AG08395 (cell line): ENCODE measurements around the gene HYDIN.
"Not testable (repeated sequence)": the region's sequence is repeated elsewhere in the genome, so short reads cannot be mapped to it uniquely, and the experiment has no call there.

Experiments
- DNase-seq: peaks from one replicate; pipeline ENCODE4 v3.0.0; 2012; ENCODE audit warnings: mixed read lengths, low spot score

The HYDIN gene

GRCh38 chr16:71225145-71225544 lies 5.4 kb downstream of the HYDIN start:
- DNase-seq, result no peak

DNA sequence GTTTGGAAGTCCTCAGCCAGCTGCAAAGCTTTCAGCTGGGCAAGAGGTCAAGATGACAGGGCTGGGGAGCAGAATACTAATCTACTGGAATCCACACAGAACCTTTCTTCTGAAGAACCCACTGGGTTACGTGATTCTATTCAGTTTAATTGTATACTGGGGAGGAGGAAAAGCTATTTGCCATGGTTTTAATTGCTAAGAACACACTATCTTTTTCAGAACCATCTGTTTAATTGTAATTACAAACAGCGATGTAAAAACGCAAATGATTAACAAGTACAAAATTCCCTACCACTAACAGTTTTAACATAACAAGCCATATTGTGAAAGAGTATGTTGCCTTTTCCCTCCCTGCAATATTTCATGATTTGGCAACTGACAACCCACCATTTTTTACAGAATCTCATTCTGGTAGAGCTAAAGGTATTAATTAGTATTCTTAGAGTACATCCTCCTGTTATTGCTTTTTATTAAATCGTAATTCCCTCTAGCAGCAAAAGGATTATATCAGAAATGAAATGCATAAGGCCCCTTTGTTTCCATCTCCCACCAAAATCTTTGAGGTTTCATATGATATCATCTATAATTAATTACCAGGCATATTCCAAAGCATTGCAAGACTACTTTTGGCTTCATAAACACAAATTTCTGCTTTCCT lies 12.1 kb downstream of the HYDIN start:
- DNase-seq, result no peak

- DNase-seq, result no peak
These were observed 13.0 kb downstream of the HYDIN start for GRCh38 chr16:71217506-71217905.

- no peak for DNase-seq
These were observed 13.8 kb downstream of the HYDIN start for GRCh38 chr16:71216714-71217113.

DNA sequence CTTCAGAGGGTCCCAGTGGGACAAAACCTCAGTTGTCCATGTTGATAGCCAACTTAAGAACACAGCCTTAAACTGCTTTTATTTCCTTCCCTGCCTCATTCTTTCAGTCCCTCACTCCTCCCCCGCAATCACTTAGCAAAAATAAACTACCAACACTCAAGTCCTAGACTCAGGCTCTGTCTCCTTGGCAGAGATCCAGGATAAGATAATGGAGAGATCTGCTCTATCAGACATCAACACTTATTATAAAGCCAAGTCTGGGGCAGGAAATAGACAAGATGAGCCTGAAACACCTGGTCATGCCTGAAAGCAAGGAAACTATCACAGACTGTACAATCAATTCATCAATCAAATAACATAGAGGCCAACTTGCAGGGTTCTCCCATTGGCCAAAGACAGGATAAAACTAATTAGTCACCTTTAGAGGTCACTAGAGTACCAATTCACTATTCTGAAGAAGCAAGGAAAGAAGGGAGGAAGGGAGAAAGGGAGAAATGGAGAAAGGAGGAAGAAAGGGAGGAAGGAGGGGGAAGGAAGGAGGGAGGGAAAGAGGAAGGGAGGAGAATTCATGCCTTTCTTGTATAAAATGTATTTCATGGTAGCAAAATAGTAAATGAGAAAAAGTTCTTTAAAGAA lies 15.7 kb downstream of the HYDIN start:
- DNase-seq, result no peak

DNA sequence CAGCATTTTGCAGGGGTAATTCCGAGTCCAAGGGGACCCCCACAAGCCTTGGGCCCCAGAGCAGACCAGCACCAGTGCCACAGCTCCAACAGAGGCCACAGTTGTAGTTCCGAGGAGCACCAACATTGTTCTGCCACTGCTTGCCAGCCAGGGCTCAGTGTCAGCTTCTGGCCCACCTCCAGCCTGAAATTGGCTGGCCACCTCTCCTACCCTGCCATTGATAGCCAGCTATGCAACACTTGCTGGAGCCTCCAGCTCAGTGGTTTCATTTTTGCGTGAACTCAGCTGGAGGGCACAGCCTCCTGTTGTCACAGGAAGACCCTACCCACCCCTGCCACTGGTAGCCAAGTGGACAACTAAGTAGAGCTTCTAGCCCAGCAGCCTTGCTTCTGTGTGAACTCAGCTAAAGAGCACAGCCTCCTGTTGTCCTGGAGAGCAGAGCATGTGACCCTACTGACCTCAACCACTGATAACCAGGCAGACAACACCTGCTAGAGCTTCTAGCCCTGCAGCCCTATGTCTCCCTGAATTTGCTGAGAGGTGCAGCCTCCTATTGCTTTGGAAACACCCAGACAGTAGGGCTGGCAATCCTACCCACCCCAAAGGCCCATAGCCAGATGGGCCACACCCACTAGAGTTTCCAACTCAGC lies 24.9 kb downstream of the HYDIN start:
- DNase-seq, result no peak

DNA sequence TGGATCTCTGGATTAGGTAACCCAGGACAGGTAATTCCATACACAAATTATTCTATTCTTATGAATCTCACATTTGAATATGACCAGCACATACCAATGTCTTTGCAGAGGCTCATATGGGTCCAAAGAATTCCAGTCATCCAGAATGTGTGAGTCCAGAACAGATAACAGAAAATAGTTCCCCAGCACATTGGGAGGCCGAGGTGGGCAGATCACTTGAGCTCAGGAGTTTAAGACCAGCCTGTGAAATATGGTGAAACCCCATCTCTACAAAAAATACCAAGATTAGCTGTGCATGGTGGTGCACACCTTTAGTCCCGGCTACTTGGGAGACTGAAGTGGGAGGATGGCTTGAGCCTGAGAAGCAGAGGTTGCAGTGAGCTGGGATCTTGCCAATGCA lies 26.9 kb downstream of the HYDIN start:
- no peak for DNase-seq

- DNase-seq, result no peak
These were observed 29.0 kb downstream of the HYDIN start for GRCh38 chr16:71201556-71201955.

GRCh38 chr16:71201054-71201453 lies 29.5 kb downstream of the HYDIN start:
- DNase-seq, result no peak

GRCh38 chr16:71198408-71198807 lies 32.1 kb downstream of the HYDIN start:
- DNase-seq, result no peak

DNA sequence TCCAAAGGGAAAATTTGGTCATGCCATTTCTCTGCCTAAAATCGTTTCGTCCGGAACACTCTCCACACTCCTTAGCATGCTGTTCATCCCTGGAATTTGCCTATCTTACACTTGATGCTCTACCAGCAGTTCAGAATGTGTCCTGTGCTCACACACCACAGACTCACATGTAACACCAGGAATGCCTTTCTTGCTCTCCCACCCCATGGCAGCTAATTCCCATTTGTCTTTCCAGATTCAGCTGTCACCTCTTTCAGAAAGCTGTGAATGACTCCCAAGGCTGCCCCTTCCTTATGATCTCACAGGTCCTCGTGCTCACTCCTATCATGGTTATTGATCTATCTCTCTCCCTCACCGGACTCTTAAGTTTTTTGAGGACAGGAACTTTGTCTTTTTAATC lies 38.1 kb downstream of the HYDIN start:
- no peak for DNase-seq

DNA sequence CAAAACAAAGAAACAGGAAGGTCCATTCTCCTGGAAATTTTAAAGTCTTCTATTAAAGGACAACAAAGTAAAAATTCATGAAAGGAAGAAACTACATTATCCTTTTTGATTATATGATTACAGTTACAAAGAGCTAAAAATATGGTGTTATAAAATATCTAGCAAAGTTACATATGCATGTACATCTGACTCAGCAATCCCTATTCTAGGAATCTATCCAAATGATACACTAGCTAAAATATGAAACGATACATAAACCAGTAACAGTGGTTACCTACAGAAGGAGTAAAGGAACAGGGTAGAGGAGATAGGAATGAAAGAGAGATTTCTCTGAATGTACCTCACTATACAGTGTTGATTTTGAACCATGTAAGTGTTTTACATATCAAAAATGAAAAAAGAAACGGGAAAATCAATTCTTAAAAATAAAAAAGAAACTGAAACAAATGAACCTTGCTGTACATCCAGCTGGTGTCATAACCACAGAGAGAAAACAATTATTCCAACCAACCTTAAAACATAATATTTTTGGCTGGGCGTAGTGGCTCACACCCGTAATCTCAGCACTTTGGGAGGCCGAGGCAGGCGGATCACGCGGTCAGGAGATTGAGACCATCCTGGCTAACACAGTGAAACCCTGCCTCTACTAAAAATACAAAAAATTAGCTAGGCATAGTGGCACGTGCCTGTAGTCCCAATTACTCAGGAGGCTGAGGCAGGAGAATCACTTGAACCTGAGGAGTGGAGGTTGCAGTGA lies 41.4 kb downstream of the HYDIN start:
- no peak for DNase-seq

- DNase-seq, result no peak
These were observed 45.2 kb downstream of the HYDIN start for GRCh38 chr16:71185347-71185746.

DNA sequence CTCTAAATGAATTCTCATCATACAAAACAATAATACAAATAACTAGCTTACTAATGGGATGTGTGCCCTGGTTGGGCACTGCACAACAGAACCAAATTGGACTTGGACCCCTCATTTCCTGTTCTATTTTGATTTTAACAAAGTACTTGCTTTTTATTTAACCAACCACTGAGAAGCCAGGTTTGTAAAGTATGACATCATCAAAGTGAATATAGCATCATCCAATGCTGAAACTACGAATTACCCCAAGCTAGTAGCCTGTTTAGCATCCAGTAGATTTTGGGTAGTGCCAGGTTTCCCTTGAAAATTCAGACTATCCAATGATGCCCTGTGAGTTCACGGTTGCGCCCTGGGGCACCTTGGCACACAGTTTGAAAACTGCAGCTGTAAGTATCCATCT lies 51.0 kb downstream of the HYDIN start:
- no peak for DNase-seq

DNA sequence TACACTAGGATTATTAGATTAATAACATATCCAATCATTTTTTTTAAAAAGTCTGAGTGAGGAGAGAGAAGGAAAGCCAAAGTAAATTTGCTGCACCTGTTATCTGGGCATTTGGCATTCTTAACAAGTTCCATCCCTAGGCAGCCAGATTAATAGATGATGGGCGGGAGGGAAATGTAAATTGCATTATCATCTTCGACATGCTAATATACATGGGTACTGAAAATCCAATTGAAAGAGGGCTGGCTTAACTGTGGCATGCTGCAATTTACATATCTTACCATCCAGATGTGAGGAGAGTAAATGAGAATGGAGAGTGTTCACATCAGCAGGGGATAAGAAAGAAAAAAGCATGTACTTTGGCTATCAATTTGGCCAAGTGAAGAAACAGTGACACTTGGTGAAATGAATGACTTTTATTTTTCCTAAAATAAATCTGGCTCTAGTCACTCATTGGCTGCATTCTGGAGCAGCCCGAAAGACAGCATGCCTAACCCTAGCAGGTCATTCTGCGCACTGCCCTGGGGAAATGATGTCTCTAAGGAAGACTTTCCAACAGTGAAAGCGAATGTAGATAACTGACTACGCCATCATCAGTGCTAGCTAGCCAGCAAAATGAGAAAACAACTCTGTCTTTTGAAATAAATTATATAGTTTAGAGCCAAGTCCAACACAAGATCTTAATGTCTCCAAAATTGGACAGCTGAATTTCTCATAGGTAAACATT lies 57.9 kb downstream of the HYDIN start:
- DNase-seq, result no peak

- DNase-seq, result not testable (repeated sequence)
These were observed 69.5 kb downstream of the HYDIN start for GRCh38 chr16:71161007-71161406.

- DNase-seq, result not testable (repeated sequence)
These were observed 73.2 kb downstream of the HYDIN start for GRCh38 chr16:71157278-71157677.

- DNase-seq, result not testable (repeated sequence)
These were observed 77.2 kb downstream of the HYDIN start for GRCh38 chr16:71153329-71153728.

GRCh38 chr16:71151654-71152053 lies 78.9 kb downstream of the HYDIN start:
- DNase-seq, result not testable (repeated sequence)

DNA sequence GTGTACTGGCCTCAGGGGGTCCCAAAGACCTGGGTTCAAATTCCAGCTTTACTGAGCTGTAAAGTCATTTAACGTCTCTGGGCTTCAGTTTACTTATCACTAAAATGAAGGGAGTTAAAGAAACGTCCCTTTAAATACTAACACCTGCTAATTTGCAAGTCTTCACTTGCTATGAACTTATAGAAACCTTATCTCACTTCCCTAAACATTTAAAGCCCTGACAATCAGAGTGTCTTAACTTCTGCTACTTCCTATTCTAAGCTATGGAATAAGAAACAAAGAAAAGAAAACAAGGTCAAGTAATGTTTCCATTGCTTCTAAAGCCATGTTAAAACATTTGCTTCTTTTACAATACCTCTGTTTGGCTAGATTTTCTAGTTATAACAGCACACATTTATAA lies 87.3 kb downstream of the HYDIN start:
- not testable (repeated sequence) for DNase-seq

DNA sequence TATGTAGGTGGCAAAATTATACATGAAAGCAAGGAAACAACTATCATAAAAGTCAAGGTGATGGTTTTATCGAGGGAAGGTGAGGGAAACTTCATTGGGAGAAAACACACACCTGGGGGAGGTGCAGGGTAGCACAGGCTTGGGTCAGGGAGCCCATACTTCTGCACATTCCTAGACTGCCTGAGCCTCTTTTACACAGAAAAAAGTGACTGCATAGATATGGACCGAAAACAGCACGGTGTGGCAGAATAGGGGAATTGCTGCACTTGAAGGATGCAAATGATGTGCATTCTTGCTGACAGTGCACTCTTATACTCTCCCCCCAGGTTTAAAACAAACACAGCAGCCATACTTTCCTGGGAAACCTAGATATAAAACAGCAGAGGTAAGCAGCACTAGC lies 120.0 kb downstream of the HYDIN start:
- not testable (repeated sequence) for DNase-seq

- DNase-seq, result not testable (repeated sequence)
These were observed 120.8 kb downstream of the HYDIN start for GRCh38 chr16:71109656-71110208.
